GM23338 (cell line): ENCODE data around the gene CNGB1. TPM values are rescaled to one million over a fixed set of nuclear protein-coding genes. Genes with fewer than 3 reads are reported as not detected.

Experiments
- ATAC-seq: fragments of 200-7000 bp; cut with Tn5 transposase; 3 replicates; pipeline ENCODE4 v1.9.1; 2020
- DNase-seq: peaks from one replicate; pipeline ENCODE4 v3.0.0-alpha.2; 2015; ENCODE audit warnings: low spot score
- H2AFZ ChIP-seq: fragments of 200-600 bp; sonication (generic); 2 replicates; pipeline ENCODE4 v1.8.0; 2016; ENCODE audit warnings: antibody characterized with exemption, mild to moderate bottlenecking, moderate library complexity
- H3F3A ChIP-seq: fragments of 200-600 bp; sonication (generic); replicated peaks from 2 replicates; pipeline ENCODE4 v1.8.0; 2017; ENCODE audit warnings: antibody characterized with exemption, mixed run types, low read depth
- H3K27ac ChIP-seq: fragments of 200-600 bp; sonication (generic); 2 replicates; pipeline ENCODE4 v1.6.1; 2016; ENCODE audit warnings: low read depth
- H3K27me3 ChIP-seq: fragments of 200-600 bp; sonication (generic); 2 replicates; pipeline ENCODE4 v1.8.0; 2016; ENCODE audit warnings: mild to moderate bottlenecking, mixed run types, moderate library complexity; ENCODE audit not compliant: insufficient read depth
- H3K36me3 ChIP-seq: fragments of 200-600 bp; sonication (generic); 2 replicates; pipeline ENCODE4 v1.8.0; 2016; ENCODE audit warnings: mild to moderate bottlenecking; ENCODE audit not compliant: insufficient read depth
- H3K4me1 ChIP-seq: fragments of 200-600 bp; sonication (generic); 2 replicates; pipeline ENCODE4 v1.8.0; 2016; ENCODE audit warnings: mild to moderate bottlenecking, moderate library complexity; ENCODE audit not compliant: insufficient read depth
- H3K4me2 ChIP-seq: fragments of 200-600 bp; sonication (generic); 2 replicates; pipeline ENCODE4 v1.7.1; 2017; ENCODE audit warnings: mixed run types
- H3K4me3 ChIP-seq: fragments of 200-600 bp; sonication (generic); 2 replicates; pipeline ENCODE4 v1.6.1; 2016; ENCODE audit warnings: mixed run types
- H3K79me2 ChIP-seq: fragments of 200-600 bp; sonication (generic); replicated peaks from 2 replicates; pipeline ENCODE4 v1.8.0; 2017; ENCODE audit warnings: mild to moderate bottlenecking; ENCODE audit not compliant: insufficient read depth
- H3K9me2 ChIP-seq: fragments of 200-600 bp; sonication (generic); 2 replicates; pipeline ENCODE4 v1.8.0; 2017; ENCODE audit not compliant: insufficient read depth
- H4K20me1 ChIP-seq: fragments of 200-600 bp; sonication (generic); replicated peaks from 2 replicates; pipeline ENCODE4 v1.8.0; 2017; ENCODE audit warnings: mild to moderate bottlenecking; ENCODE audit not compliant: insufficient read depth
- H3K27ac Mint-ChIP-seq: 2 replicates; pipeline ENCODE4 v1.8.0; 2020; ENCODE audit warnings: inconsistent platforms, mild to moderate bottlenecking, moderate library complexity, mixed read lengths
- H3K27me3 Mint-ChIP-seq: 3 replicates; pipeline ENCODE4 v1.8.0; 2022; ENCODE audit warnings: low read depth, mild to moderate bottlenecking, moderate library complexity, mixed read lengths, inconsistent platforms; ENCODE audit not compliant: insufficient read depth, poor library complexity
- H3K36me3 Mint-ChIP-seq: 3 replicates; pipeline ENCODE4 v1.8.0; 2021; ENCODE audit warnings: low read depth, mild to moderate bottlenecking, inconsistent platforms, moderate library complexity, mixed read lengths
- H3K4me1 Mint-ChIP-seq: 3 replicates; pipeline ENCODE4 v1.8.0; 2020; ENCODE audit warnings: mild to moderate bottlenecking, inconsistent platforms, mixed read lengths
- H3K4me3 Mint-ChIP-seq: 3 replicates; pipeline ENCODE4 v1.8.0; 2021; ENCODE audit warnings: moderate library complexity, mild to moderate bottlenecking, inconsistent platforms, mixed read lengths
- H3K9me3 Mint-ChIP-seq: 3 replicates; pipeline ENCODE4 v1.8.0; 2020; ENCODE audit warnings: moderate library complexity, mild to moderate bottlenecking, inconsistent platforms, mixed read lengths
- CREB1 ChIP-seq: fragments of 250-450 bp; sonication (Bioruptor Pico); IDR thresholded peaks from 2 replicates; pipeline ENCODE4 v1.5.0; 2020; ENCODE audit warnings: low read depth, mild to moderate bottlenecking, moderate library complexity
- ETS1 ChIP-seq: IDR thresholded peaks from 2 replicates; pipeline ENCODE4 v1.6.1; 2016; ENCODE audit warnings: antibody characterized with exemption
- EZH2 ChIP-seq: fragments of 200-600 bp; sonication (generic); IDR thresholded peaks from one replicate; pipeline ENCODE4 v1.8.0; 2017; ENCODE audit warnings: antibody characterized with exemption, mild to moderate bottlenecking, low read depth; ENCODE audit not compliant: unreplicated experiment
- EZH2phosphoT487 ChIP-seq: fragments of 200-600 bp; sonication (generic); IDR thresholded peaks from one replicate; pipeline ENCODE4 v1.8.1; 2018; ENCODE audit warnings: antibody characterized with exemption; ENCODE audit not compliant: unreplicated experiment
- JUNB ChIP-seq: IDR thresholded peaks from one replicate; pipeline ENCODE4 v1.6.1; 2016; ENCODE audit warnings: antibody characterized with exemption; ENCODE audit not compliant: unreplicated experiment
- NANOG ChIP-seq: IDR thresholded peaks from 2 replicates; pipeline ENCODE4 v1.6.1; 2016; ENCODE audit warnings: antibody characterized with exemption, borderline replicate concordance
- REST ChIP-seq: IDR thresholded peaks from one replicate; pipeline ENCODE4 v1.6.1; 2018; ENCODE audit warnings: antibody characterized with exemption; ENCODE audit not compliant: unreplicated experiment
- STAT1 ChIP-seq: IDR thresholded peaks from one replicate; pipeline ENCODE4 v1.6.1; 2016; ENCODE audit warnings: antibody characterized with exemption; ENCODE audit not compliant: unreplicated experiment
- ZNF114 ChIP-seq: fragments of 250-450 bp; sonication (Bioruptor Pico); IDR thresholded peaks from 2 replicates; pipeline ENCODE4 v1.5.0; 2020; ENCODE audit warnings: mild to moderate bottlenecking, moderate library complexity
- ZNF331 ChIP-seq: fragments of 250-450 bp; sonication (Bioruptor Pico); IDR thresholded peaks from 2 replicates; pipeline ENCODE4 v1.5.0; 2020; ENCODE audit warnings: low read depth, mild to moderate bottlenecking, moderate library complexity
- ZNF462 ChIP-seq: fragments of 250-450 bp; sonication (Bioruptor Pico); IDR thresholded peaks from 2 replicates; pipeline ENCODE4 v1.5.0; 2020; ENCODE audit warnings: mild to moderate bottlenecking, moderate library complexity
- polyA plus RNA-seq: library from polyadenylated mRNA; unstranded; fragments of >200 nt; fragmentation: Nextera tagmentation; extraction: Ambion mirVana; gene quantifications from 2 replicates; pipeline ENCODE4 v1.2.1, GENCODE V29; 2016
- total RNA-seq: library from RNA; depleted of rRNA; stranded (reverse); fragments of >200 nt; shearing (Covaris generic); gene quantifications from 2 replicates; pipeline ENCODE4 v1.2.3, GENCODE V29; 2014
- TF ChIP-seq, protein P1 (sequence below), 2 experiments: fragments of 200-600 bp in 1 of 2; sonication (generic) in 1 of 2; conservative IDR thresholded peaks; 2 replicates each; pipeline versions ENCODE4 v1.5.1 to v1.6.1; 2016 to 2017; ENCODE audit warnings: antibody characterized with exemption in 2 of 2, low read depth in 2 of 2, mild to moderate bottlenecking in 2 of 2, moderate library complexity in 1 of 2

The CNGB1 gene
- total and polyA plus RNA-seq, 2 experiments from 2014 or later: not detected

DNA sequence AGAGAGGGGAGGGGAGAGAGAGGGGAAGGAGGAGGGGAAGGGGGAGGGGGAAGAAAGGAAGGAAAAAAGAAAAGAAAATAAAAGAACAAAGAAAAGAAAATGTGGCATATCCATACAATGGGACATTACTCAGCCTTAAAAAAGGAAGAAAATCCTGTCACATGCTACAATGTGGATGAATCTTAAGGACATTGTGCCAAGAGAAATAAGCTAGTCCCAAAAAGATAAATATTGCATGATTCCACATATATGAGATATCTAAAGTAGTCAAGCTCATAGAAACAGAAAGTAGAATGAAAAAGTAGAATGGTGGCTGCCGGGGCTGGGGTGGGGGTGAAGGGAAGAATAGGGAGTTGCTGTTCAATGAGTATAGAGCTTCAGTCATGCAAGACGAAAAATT lies 40.4 kb downstream of the CNGB1 start:
- H2AFZ ChIP-seq: no peak overlapping the region
- DNase-seq (no peak), ATAC-seq (no peak)
- no peaks in the 10 kb centered on the region for H3K36me3 ChIP-seq
- H3K79me2 ChIP-seq: no peaks in the 10 kb centered on the region
- H3K27ac ChIP-seq: no peak overlapping the region
- H3K4me1 ChIP-seq: no peaks in the 10 kb centered on the region
- H3K4me3 Mint-ChIP-seq: no peak overlapping the region
- H3K4me3 ChIP-seq: no peak overlapping the region
- H3K36me3 Mint-ChIP-seq: no peaks in the 10 kb centered on the region
- H4K20me1 ChIP-seq: no peaks in the 10 kb centered on the region
- peaks cover 7% of the 10 kb centered on the region for H3K27me3 Mint-ChIP-seq
- no peak overlapping the region for H3K4me2 ChIP-seq
- H3K9me3 Mint-ChIP-seq: no peaks in the 10 kb centered on the region
- TF ChIP-seq EZH2phosphoT487: no peak
- no peak for TF ChIP-seq ZNF462 (CRISPR knock-in tag)
- no peak for TF ChIP-seq REST
- no peak for TF ChIP-seq STAT1
- no peak for TF ChIP-seq ETS1
- TF ChIP-seq EZH2: no peak
- TF ChIP-seq JUNB: no peak
- no peak for TF ChIP-seq CREB1
- TF ChIP-seq NANOG: no peak
- TF ChIP-seq ZNF331 (CRISPR knock-in tag): no peak
- TF ChIP-seq ZNF114 (CRISPR knock-in tag): no peak
- TF ChIP-seq, protein P1, sequence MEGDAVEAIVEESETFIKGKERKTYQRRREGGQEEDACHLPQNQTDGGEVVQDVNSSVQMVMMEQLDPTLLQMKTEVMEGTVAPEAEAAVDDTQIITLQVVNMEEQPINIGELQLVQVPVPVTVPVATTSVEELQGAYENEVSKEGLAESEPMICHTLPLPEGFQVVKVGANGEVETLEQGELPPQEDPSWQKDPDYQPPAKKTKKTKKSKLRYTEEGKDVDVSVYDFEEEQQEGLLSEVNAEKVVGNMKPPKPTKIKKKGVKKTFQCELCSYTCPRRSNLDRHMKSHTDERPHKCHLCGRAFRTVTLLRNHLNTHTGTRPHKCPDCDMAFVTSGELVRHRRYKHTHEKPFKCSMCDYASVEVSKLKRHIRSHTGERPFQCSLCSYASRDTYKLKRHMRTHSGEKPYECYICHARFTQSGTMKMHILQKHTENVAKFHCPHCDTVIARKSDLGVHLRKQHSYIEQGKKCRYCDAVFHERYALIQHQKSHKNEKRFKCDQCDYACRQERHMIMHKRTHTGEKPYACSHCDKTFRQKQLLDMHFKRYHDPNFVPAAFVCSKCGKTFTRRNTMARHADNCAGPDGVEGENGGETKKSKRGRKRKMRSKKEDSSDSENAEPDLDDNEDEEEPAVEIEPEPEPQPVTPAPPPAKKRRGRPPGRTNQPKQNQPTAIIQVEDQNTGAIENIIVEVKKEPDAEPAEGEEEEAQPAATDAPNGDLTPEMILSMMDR (conservative IDR thresholded peaks at IDR 0.05; ENCODE audit: low read depth in 2 of 2): no peak
- no peaks in the 10 kb centered on the region for H3F3A ChIP-seq
- H3K27me3 ChIP-seq: no peaks in the 10 kb centered on the region
- H3K9me2 ChIP-seq: no peaks in the 10 kb centered on the region
- no peaks in the 10 kb centered on the region for H3K4me1 Mint-ChIP-seq
- H3K27ac Mint-ChIP-seq: no peak overlapping the region
